GM21825 (cell line): ENCODE data around the gene ACOT11.

Source experiments
- ATAC-seq: cut with Tn5 transposase; IDR thresholded peaks from one replicate; pipeline ENCODE4 v1.9.1; 2021; ENCODE audit warnings: mild to moderate bottlenecking, moderate library complexity; ENCODE audit not compliant: unreplicated experiment

Gene ACOT11

DNA sequence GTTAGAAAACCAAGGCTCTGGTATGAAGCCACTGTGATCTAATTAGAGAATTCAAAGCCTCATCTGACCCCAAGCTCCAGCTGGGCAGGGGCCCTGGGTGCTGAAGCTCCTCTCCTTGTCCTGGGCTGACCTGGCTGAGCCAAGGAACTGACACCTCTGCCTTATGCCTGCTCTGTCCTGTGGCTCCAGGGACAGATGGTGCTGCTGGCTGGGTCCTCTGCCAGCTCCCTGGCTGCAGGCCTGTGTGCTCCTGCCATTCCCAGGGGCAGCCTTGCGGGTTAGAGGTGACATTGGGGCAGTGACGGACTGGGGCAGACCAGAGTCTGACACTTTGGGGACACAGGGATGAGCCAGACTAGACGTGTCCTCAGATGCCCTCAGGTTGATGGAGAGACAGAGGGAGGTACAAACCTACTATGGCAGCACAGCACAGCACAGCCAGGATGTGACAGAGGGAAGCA is 11.8 kb downstream of the ACOT11 start:
- ATAC-seq, result no peak

- ATAC-seq, result no peak
These were observed 16.5 kb downstream of the ACOT11 start for GRCh38 chr1:54564312-54565112.

DNA sequence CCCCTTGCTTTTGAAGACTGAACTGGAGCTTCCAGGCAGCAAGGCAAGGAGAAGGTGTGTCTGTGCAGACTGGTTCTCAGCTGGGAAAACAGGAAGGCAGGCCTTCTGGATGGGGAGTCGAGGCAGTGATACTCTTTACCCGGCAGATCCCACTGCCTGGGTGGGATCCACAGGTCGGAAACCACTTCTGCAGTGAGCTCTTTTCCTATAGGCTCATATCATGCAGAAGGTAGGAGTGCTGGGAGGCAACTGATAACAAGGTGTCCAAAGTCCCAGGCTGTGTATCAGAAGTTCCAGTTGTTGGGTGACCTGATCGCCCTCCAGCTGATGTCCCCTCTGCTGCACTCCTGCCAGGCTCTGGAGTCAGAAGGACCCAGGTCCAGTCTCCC is 17.1 kb downstream of the ACOT11 start:
- no peak for ATAC-seq

GRCh38 chr1:54566438-54567141 is 18.6 kb downstream of the ACOT11 start:
- ATAC-seq, result no peak

DNA sequence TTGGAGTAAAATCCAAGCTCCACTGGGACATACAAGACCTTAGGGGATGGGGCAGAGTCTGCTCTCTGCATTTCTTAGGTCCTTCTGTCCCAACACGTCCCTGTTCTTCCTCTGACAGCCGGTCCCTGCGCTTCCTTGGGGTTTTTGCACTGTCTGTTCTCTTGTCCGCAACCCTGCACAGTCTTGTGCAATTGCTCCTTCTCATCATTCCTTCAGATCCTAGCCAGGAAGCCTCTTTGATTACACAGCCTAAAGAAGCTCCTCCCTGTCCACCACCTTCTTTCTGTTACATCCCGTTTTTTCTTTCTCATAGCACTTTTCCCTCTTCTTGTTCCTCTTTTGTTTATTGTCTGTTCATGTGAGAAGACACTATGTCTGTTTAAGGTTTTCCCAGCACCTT is 19.9 kb downstream of the ACOT11 start:
- no peak for ATAC-seq

GRCh38 chr1:54569339-54569738 is 21.3 kb downstream of the ACOT11 start:
- no peak for ATAC-seq

DNA sequence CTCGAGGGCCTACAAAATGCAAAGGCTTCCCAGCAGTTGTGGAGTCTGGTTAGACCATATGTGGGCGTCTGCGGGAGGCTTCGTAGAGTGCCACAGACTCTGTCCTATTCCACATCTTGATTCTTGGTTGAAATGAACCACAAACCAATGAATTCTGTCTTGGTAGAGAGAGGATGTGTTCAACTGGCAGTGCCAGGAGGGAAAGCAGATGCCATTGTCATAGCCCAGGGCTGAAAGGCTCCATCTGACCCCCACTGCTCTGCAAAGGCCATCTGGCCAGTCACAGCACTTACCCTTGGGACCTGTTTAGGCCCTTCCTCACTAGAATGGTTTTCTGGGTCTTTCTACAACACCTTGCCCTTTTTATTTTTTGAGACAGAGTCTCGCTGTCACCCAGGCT is 22.1 kb downstream of the ACOT11 start:
- ATAC-seq, result no peak

GRCh38 chr1:54571326-54571725 is 23.3 kb downstream of the ACOT11 start:
- no peak for ATAC-seq

DNA sequence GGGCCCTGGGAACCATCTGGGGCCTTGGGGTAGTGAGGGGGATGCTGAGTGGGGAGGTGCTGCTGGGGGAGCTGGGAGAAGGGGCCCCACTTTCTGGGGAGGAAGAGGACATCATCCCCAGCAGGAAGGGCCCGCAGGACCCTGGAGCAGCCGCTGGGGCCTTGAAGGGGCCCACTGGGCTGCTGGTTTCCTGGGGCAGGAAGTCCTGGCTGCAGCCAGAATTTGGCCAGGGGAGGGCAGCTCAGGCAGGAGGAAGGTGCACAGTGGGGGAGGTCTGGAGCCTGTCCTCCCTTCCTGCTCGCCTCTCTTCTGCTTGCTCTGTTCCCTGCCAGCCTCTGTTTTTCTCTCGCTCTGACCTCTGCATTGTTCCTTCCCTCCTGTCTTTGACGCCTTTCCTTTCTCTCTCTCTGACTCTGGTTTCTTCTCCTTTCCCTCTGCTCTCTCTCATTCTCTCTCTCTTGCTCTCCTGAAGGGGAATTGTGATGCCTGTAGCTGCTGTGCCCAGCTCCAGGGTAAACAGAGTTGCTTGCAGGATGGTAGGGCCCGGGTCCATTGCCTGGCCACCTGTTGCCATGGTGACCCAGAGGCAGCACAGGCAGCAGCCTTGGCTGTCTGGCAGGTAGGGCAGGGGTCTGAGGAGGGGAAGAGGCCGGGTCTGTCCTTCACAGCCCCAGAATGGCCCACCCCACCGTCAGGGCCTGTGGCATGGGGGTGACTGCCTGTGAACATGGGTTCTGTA is 23.9 kb downstream of the ACOT11 start:
- ATAC-seq, result no peak

DNA sequence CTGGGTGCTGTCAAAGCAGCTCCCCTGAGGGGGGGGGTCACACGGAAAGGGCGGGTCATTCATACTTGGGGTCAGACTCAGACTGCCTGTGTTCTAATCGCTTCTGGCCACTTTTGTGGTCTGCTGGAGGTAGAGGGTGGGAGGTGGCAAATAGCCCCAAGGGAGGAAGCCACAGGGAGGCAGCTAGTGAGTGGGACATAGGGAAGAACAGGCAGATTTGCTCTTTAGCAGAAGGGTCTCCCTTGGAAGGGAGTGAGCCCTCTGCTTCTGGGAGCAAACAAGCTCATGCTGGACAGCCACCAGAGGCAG is 24.5 kb downstream of the ACOT11 start:
- no peak for ATAC-seq

- no peak for ATAC-seq
These were observed 26.2 kb downstream of the ACOT11 start for GRCh38 chr1:54574158-54574778.

GRCh38 chr1:54575161-54575560 is 27.1 kb downstream of the ACOT11 start:
- no peak for ATAC-seq

GRCh38 chr1:54575605-54576290 is 27.7 kb downstream of the ACOT11 start:
- no peak for ATAC-seq

GRCh38 chr1:54577612-54578011 is 29.6 kb downstream of the ACOT11 start:
- no peak for ATAC-seq

DNA sequence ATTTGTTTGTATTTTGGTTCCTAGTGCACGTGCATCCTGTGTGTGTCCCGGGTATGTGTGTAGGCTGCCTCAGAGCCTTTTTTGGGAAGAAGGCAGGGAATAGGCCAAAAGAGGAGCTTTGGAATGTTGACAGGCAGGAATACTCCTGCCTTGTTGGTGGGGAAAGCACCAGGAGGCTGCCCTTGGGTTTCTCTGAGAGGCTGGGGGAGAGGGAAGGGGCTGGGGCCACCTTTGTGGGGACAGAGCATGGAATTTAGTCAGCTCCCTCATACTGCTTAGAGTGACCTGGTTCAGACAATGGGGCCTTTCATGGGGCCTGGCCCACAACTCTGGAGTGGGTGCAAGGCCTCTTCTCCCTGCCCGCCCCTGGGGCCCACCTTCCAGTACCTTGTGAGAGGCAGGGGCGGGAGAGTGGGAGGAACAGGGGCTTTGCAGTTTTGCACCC is 31.3 kb downstream of the ACOT11 start:
- ATAC-seq, result no peak

GRCh38 chr1:54580856-54581550 is 33.0 kb downstream of the ACOT11 start:
- no peak for ATAC-seq

- ATAC-seq, result no peak
These were observed 33.6 kb downstream of the ACOT11 start for GRCh38 chr1:54581621-54582035.

- no peak for ATAC-seq
These were observed 34.7 kb downstream of the ACOT11 start for GRCh38 chr1:54582566-54583306.

DNA sequence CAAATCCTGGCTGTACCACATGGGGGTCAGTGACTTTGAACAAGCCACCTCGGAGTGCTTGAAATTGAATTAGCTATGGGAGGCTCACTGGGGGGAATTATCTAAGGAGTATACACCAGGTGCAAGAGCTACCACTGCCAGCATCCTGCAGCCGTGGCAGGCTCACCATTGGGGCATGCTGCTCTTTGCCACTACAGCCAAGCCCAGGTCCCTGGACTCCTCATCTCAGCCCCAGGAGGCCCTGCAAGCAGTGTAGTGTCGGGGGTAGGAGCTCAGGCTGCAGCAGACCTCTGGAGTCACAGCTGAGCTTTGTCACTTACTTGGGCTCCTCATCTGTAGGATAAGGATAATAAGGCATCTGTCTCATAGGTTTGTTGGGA is 35.3 kb downstream of the ACOT11 start:
- no peak for ATAC-seq
